GM18507 (cell line): ENCODE measurements around the gene ASAP2.

Source experiments
- DNase-seq: peaks from one replicate; pipeline ENCODE4 v3.0.0; 2011; ENCODE audit warnings: low read depth; ENCODE audit not compliant: insufficient read length; ENCODE audit errors: extremely low spot score
- FAIRE-seq: peaks from 2 replicates; lab custom pipeline; 2011; peaks lifted over from hg19 to GRCh38; lab: Jason Lieb, UNC

ASAP2 gene

DNA sequence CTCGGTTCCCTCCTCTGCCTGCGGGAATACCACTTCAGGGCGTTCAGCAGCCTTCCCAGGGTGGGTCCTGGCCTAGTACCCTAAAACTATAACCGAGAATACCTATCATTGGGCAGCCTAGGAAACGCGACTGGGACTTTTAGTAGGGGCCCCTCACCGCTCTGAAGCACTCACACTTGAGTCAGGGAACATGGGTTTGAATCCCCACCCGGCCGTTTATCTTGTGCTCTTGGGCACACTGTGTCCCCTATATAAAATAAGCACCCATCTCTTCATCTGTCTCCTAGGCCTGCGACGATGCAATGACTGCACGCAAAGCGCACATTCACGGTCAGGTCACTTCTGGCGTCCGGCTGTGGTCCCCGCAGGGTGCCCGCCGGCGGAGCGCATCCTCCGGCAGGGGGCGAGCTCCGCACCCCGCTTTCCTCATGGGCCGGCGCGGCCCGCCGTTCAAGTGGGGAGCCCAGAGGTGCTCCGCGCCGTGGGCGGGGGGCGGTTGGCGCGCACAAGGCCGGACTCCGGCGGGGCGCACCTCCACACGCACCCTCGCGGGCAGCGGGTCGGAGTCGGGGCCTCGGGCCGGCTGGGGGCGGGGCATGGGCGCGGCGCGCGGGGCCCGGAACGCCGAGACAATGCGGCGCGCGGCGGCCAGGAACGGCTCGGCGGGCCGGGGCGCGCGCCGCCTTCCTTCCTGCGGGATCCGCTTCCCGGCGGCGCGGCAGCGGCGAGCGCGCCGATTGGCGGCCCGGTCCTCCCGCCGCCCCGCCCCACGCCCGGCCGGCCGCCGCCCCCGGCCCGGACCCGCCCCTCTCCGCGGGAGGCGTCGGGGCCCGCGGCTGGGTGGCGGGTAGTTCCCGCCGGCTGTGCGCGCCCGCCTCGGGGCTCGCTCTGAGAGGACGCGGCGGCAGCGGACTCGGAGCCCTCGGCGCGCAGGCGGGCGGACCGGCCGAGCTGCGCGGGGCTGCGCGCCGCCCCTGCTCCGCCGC, at the start of gene ASAP2:
Gene ASAP2, plus strand, starts transcription at position 850 of the 986 bp plus-strand sequence. CDS start 293 bp downstream, outside the sequence.
- DNase-seq (peak; percentile 39), FAIRE-seq (no peak)

DNA sequence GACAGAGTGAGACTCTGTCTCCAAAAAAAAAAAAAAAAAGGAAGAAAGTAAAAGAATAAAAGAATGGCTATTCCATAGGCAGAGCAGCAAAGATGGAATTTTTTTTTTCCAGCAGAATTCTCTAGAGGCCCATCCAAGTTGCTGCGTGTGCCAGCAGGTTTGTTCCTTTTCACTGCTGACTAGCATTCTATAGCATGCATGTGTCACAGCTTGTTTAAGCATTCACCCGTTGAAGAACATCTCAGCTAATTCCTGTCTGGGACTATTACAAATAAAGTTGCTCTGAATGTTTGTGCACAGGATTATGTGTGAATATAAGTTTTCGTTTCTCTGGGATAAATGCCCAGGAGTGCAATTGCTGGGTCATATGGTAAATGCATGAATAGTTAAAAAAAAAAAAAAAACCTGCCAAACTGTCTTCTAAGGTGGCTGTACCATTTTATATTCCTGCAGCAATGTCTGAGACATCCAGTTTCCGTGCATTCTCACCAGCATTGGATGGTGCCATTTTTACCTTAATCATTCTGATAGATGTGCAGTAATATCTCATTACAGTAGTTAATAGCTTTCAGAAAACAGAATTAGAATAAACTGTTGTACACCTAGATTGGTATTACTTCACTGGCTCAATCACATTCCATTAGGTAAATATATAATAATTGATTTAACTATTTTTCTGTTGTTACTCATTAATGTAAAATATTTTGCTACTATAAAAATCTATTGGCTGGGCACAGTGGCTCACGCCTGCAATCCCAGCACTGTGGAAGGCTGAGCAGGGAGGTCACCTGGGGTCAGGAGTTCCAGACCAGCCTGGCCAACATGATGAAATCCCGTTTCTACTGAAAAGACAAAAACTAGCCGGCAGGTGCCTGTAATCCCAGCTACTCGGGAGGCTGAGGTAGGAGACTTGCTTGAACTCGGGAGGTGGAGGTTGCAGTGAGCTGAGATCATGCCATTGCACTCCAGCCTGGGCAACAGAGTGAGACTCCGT, 47.5 kb upstream of the ASAP2 start:
- DNase-seq (no peak), FAIRE-seq (no peak)

DNA sequence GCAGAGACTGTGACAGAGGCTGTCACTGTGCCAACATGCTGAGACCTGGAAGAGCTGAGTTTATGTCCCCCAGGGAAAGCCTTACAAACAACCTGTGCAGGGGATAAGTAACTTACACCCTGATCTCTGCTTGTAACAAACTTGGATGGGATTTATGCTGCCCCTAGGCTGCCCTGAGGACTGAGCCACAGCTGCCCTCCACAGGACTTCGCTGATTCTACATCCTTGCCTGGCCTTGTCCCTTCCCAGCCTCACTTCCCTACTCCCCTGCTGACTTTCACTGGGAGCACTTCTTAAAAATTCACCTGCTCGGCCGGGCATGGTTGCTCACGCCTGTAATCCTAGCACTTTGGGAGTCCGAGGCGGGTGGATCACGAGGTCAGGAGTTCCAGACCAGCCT, 45.9 kb upstream of the ASAP2 start:
- FAIRE-seq: no peak
- no peak for DNase-seq

DNA sequence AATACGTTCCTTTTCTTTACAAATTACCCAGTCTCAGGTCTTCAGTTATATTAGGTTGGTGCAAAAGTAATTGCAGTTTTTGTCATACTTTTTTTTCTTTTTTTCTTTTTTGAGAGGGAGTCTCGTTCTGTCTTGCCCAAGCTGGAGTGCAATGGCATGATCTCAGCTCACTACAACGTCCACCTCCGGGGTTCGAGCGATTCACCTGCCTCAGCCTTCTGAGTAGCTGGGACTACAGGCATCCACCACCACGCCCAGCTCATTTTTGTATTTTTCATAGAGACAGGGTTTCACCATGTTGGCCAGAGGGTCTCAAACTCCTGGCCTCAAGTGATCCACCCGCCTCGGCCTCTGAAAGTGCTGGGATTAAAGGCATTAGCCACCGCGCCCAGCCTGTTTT, 43.8 kb upstream of the ASAP2 start:
- no peak for FAIRE-seq
- no peak for DNase-seq

DNA sequence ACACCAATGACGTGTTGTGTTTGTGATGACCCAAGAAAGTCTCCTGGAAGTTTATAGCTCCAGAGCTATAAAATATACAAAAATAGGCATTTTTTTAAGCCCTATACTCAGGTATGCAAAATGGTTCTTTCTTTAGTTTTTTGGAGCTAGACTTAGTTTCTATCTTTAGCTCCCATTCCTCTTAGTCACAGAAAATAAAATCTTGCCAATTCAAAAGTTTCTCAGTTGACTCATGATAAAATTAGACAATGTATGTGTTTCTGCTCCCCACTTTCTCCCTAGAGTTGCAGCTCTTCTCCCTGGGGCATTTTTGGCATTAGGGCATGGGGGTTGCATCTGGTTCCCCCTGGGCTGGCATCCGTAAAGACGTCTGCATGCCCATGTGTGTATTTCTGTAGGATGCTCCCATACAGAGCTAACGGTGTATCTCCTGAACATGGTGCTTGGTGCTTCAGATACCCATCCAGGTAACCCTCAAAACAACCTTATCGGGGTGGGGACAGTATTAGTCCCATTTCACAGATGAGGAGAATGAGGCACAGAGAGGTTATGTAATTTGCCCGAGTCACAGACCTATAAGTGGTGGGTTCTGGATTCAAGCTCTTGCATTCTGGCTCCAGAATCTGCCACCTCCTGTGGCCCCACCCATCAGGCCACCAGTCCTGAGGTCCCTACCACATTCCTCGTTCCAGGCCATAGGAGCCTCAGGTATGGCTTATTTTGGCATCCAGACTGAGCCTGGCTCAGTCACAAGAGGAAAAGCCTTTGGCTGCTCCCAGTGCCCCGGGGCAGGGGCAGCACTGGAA, 43.1 kb upstream of the ASAP2 start:
- FAIRE-seq: no peak
- no peak for DNase-seq

DNA sequence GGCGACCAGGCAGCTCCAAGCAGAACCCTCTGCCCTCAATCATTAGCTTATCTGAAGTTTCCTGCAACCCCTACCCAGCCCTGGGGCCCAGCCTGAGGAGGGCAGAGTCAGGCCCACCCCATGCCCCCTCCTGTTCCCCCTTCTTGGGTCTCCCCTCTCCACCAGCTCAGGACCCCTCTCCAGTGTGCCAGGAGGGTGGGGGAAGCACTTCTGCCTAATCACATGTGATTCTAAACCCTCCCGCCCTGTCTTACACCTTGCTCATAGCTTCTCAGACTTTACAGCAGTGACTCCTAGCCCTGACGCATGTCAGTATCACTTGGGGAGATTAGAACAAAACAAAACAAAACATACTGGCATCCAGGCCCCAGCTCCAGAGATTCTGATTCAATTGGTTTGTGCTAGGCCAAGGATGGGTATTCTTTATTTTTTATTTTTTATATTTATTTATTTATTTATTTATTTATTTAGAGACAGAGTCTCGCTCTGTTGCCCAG, 42.5 kb upstream of the ASAP2 start:
- no peak for DNase-seq
- FAIRE-seq: no peak

DNA sequence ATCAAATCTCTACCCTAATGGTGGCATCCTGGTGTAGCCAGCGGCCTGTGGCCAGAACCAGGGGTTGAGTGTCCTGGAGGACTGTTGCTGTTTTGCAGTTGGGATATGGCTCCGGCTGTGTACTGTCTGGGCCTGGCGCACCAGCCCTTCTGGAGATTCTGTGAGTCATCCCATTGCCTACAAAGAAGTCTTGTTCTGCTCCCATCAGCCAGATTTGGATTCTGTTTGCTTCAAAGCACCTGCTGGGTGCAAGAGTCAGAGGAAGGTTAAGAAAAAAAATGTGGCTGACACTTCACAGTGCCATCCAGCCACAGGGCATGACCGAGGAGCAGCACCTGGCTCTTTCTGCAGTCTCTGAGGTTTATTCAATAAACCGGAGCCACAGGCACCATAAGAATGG, 41.0 kb upstream of the ASAP2 start:
- DNase-seq: no peak
- no peak for FAIRE-seq

DNA sequence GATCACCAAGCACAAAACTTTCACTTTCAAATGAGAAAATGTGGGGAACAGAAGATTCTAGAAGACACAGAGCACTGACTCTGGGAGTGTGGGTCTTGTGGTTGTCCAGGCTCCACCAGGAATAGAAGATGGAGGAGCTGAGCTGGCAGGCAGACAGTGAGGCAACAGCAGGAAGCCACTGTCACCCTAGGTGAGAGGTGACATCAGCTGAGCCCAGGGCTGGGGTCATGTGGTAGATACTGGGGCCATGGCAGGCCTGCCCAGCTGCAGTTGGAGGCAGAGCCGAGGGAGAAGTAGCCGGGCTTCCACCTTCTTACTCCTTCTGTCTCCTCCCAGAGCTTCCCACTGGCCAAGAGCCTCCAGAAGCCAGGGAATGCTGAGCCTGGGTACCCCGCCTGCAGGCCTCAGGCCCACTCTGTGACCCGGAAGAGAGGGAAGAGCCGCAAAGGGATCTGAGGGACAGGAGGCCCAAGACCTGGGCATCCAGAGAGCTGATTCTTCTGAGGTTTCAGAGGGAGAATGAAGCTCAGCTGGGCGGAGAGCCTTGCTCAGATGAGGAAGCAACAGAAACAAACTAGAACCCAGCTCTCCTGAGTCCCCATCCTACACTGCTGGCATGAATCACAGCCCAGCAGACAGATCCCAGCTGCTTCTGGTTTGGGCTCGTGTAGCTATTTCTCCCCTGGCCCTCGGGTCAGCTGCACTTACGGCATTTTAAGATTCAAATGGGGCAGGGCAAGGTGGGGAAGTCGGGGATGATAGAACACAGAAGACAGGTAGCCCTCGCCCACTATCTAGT, 39.8 kb upstream of the ASAP2 start:
- no peak for FAIRE-seq
- no peak for DNase-seq

DNA sequence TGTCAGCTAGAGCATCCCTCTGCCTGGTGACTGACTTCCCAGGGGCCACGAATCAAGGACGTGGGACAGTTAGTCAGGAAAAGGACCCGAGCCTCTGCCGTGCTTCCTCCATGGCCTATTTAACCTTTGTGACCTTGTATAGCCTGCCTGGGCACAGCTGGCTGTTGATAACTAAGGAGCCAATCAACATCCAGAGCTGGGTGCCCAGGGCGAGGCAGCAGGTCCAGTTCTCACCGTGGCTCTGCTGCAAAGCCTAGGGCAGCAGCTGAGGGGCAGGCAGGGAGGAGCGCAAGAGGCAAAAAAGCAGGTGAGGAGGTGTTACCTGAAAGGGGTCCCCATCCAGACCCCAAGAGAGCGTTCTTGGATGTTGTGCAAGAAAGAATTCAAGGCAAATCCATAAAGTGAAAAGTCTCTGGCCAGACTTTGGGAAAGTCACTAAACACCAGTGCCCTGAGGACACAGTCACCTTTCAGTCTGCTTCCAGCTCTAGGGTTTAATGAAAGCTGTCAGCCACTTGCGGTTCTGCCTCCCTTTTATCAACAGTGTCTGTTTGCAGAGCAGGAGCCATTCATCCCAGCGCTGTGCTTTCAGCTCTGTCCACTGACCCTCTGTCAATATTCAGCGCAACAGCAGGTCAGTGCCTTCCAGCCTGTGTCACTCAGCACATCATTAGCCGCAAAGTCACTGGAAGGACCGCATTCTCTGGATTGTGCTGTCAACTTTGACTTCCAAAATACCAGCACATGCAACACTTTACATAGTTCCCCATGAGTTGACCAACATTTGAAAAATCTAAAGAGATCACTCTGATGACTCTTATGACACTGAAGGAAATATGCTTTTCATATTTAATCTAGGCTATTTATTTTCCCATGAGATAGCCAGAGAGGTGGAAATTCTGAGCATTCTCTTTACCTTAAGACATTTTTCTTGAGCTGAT, 38.6 kb upstream of the ASAP2 start:
- DNase-seq: no peak
- no peak for FAIRE-seq

DNA sequence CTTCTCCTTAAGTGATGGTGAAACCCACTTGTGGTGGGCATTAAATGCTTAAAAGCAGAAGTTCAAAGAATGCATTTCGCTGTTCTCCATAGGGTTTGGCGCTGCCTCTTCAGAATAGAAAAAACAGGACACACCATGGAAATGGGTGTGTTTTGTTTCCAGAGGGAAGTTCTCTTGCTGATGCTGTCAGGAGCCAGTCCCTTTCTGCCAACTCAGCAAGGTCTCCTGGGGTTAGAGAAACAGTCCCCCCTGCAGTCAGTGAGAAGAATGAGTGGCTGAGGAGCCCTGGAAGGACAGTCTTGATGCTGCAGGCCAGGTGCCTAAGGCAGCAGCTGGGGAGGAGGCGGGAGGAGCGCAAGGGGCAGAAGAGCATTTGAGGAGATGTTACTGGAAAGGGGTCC, 37.8 kb upstream of the ASAP2 start:
- FAIRE-seq: no peak
- no peak for DNase-seq

DNA sequence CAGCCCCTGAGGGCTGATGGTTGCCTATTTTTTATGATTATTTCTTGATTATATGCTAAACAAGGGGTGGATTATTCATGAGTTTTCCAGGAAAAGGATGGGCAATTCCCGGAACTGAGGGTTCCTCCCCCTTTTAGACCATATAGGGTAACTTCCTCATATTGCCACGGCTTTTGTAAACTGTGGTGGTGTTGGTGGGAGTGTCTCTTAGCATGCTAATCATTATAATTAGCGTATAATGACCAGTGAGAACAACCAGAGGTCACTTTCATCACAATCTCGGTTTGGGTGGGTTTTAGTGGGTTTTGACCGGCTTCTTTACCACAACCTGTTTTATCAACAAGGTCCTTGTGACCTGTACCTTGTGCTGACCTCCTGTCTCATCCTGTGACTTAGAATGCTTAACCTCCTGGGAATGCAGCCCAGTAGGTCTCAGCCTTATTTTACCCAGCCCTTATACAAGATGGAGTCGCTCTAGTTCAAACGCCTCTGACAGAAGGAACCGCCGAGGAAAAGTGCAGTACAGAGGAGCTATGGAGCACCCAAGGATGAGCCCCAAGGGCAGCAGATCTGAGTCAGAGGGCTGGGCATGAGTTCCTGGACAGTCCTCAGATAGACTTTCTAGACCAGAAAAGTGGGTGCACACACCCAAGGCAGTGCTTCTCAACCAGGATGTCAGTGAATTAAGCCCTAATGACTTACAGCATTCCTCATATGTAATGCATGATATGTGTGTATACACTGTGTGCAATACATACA, 37.1 kb upstream of the ASAP2 start:
- DNase-seq: no peak
- FAIRE-seq: no peak

DNA sequence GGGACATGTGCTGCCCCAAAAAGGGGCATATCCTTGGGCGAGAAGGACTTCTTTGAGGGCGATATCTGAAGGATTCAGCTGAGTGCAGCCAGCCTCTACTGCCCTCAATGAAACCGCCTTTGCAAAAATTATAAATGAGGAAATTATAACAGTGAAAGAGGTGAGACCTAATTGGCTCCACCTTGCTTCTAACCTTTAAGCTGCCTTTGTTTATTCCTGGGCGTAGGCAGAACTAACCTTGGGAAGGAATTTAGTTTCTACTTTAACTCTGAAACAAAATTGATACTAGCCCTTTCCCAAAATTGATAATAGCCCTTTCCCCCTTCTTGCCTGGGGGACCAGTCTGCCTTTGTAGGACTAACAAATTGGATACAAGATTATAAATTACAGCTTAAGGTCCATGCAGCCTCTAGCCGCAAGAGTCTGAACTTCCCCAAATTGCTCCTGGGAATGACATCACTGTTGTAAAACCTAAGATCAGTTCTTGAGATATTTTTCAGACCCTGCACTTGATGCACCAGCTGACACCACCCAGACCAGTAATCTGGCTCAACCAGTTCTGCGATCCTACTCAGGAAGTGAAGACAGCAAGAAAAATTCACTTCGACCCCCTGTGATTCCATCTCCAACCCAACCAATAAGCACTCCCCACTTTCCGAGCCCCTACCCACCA, 36.0 kb upstream of the ASAP2 start:
- FAIRE-seq (no peak), DNase-seq (no peak)

DNA sequence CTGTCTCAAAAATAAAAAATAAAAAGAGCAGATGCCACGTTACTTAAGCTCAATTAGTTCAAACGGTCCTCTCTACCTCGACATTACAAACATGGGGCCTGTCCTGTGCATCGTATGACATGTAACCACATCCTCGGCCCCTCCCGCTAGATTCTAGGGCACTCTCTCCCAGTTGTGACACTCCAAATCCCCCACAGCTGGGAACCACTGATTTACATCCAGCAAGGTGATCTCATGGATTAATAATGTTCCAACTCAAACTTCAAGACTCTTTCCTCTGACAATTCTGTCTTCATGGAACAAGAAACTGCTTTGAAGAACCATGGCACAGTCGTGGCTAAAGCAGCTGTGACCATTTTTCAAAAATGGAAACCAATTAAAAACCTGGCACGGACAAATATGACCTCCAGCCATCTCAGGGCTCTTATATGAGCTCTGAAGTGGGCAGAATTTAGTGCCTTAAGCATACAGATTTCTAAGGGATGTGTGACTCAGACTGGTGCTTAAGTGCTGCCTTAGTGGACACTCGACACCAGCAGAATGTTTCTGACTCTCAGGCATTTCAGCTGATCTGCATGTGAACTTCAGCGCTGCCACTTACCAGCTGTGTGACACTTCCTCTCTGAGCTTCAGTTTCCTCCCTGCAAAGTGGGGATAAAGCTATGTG, 31.7 kb upstream of the ASAP2 start:
- no peak for DNase-seq
- no peak for FAIRE-seq

DNA sequence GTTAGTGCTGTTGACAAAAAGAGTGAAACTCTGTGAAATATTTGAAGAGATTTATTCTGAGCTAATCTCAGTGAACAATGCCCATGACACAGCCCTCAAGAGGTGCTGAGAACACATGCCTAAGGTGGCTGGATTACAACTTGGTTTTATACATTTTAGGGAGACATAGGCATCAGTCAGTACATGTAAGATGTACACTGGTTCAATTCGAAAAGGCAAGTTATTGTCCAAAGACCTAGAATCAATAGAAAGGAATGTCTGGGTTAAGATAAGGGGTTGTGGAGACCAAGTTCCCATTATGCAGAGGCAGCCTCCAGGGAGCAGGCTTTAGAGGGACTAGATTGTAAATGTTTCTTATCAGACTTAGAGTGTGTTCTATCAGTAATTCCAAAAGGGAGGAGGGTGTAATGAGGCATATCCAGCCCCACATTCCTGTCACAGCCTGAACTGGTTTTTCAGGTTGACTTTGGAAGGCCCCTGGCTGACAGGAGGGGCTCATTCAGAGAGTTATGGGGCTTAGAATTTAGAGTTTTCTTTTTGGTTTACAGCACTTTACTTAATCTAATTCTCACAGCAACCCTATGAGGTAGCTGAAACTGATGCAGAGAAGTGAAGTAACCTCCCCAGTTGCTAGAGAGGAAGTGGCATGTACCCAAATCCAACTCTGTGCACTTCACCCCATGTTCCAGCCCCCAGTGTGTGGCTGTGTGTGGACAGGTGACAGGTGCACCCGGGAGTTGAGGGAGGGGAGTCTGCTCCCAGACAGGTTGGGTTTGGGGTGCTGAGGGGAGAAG, 28.3 kb upstream of the ASAP2 start:
- FAIRE-seq (no peak), DNase-seq (no peak)
